Smooth muscle cell (in vitro differentiated cells): ENCODE results near the gene THAP8. TPM values are rescaled to one million over a fixed set of nuclear protein-coding genes. Genes with fewer than 3 reads are reported as not detected.
A peak's percentile ranks its signal among the peaks of the same experiment; 100 is the strongest.

Source experiments
- DNase-seq: peaks from one replicate; lab custom pipeline; 2025; ENCODE audit not compliant: unreplicated experiment; lab: John Stamatoyannopoulos, UW
- H2AFZ ChIP-seq: fragments of 200-600 bp; sonication (generic); 2 replicates; pipeline ENCODE4 v1.6.0; 2016; ENCODE audit warnings: antibody characterized with exemption, low read depth, mild to moderate bottlenecking
- H3F3A ChIP-seq: fragments of 200-600 bp; sonication (generic); 2 replicates; pipeline ENCODE4 v1.6.0; 2017; ENCODE audit warnings: antibody characterized with exemption, low read depth
- H3K27ac ChIP-seq: fragments of 200-600 bp; sonication (generic); 2 replicates; pipeline ENCODE4 v1.5.1; 2016; ENCODE audit warnings: low read depth, mild to moderate bottlenecking
- H3K27me3 ChIP-seq: fragments of 200-600 bp; sonication (generic); 2 replicates; pipeline ENCODE4 v1.6.1; 2016; ENCODE audit warnings: low read depth, mild to moderate bottlenecking
- H3K36me3 ChIP-seq: fragments of 200-600 bp; sonication (generic); 2 replicates; pipeline ENCODE4 v1.5.1; 2016; ENCODE audit warnings: low read depth
- H3K4me1 ChIP-seq: fragments of 200-600 bp; sonication (generic); 2 replicates; pipeline ENCODE4 v1.5.1; 2016; ENCODE audit warnings: low read depth
- H3K4me2 ChIP-seq: fragments of 200-600 bp; sonication (generic); 2 replicates; pipeline ENCODE4 v1.6.0; 2016; ENCODE audit warnings: mild to moderate bottlenecking
- H3K4me3 ChIP-seq: fragments of 200-600 bp; sonication (generic); 2 replicates; pipeline ENCODE4 v1.5.1; 2016; ENCODE audit warnings: mild to moderate bottlenecking
- H3K79me2 ChIP-seq: fragments of 200-600 bp; sonication (generic); 2 replicates; pipeline ENCODE4 v1.6.0; 2016; ENCODE audit warnings: low read depth, mild to moderate bottlenecking
- H3K9ac ChIP-seq: fragments of 200-600 bp; sonication (generic); 2 replicates; pipeline ENCODE4 v1.6.0; 2016; ENCODE audit warnings: low read depth
- H3K9me3 ChIP-seq: fragments of 200-600 bp; sonication (generic); replicated peaks from 2 replicates; pipeline ENCODE4 v1.5.1; 2016; ENCODE audit warnings: low read depth
- H4K20me1 ChIP-seq: fragments of 200-600 bp; sonication (generic); 2 replicates; pipeline ENCODE4 v1.6.0; 2016; ENCODE audit warnings: low read depth
- CTCF ChIP-seq: fragments of 200-600 bp; sonication (generic); IDR thresholded peaks from 2 replicates; pipeline ENCODE4 v1.5.1; 2017; ENCODE audit warnings: borderline replicate concordance, mild to moderate bottlenecking, antibody characterized with exemption; ENCODE audit not compliant: insufficient read depth, poor library complexity, severe bottlenecking
- WGBS: methylation state at CpG from one replicate; pipeline ENCODE4 v1.1.7; 2016; ENCODE audit warnings: low lambda C conversion rate; 5-methylcytosine and 5-hydroxymethylcytosine counted together
- polyA plus RNA-seq: library from polyadenylated mRNA; unstranded; fragments of >200 nt; fragmentation: Nextera tagmentation; extraction: Ambion mirVana; gene quantifications from 2 replicates; pipeline ENCODE4 v1.2.1, GENCODE V29; 2016
- total RNA-seq: library from RNA; depleted of rRNA; stranded (reverse); fragments of >200 nt; gene quantifications from 2 replicates; pipeline ENCODE4 v1.2.3, GENCODE V29; 2014

Gene THAP8
- total and polyA plus RNA-seq, 2 experiments from 2014 or later: 9.3 to 13.1 TPM

- Histone ChIP-seq H3K9me3 (no peaks in the 10 kb centered on the region), H2AFZ (no peak overlapping the region), H3K79me2 (peaks cover 16% of the 10 kb centered on the region), H3K27me3 (no peaks in the 10 kb centered on the region), H3K4me3 (no peak overlapping the region), H4K20me1 (no peaks in the 10 kb centered on the region), H3K36me3 (no peaks in the 10 kb centered on the region), H3K4me2 (no peak overlapping the region), H3K4me1 (peaks cover 8% of the 10 kb centered on the region), H3K9ac (no peak overlapping the region), H3F3A (peaks cover 3% of the 10 kb centered on the region), H3K27ac (no peak overlapping the region)
- 89% methylated on average over 12 of the region's 12 CpGs for whole genome bisulfite sequencing
- no peak for TF ChIP-seq CTCF
- DNase-seq: no peak
These were observed 4.5 kb upstream of the THAP8 start for GRCh38 chr19:36058481-36059179.

GRCh38 chr19:36054733-36055686, 925 bp upstream of the THAP8 start, which contains the start of gene WDR62:
Gene WDR62 (plus strand): TSS chr19:36054897. CDS start chr19:36054972, 75 bp downstream.
- Histone ChIP-seq H3K9me3 (no peaks in the 10 kb centered on the region), H3K79me2 (peaks cover 16% of the 10 kb centered on the region), H3K27me3 (no peaks in the 10 kb centered on the region), H3K4me1 (peaks cover 8% of the 10 kb centered on the region), H3K27ac (peak within 1 kb of the TSS; percentile 90), H2AFZ (peak within 1 kb of the TSS; percentile 94), H3K4me3 (peak within 1 kb of the TSS; percentile 84), H3F3A (peaks cover 6% of the 10 kb centered on the region), H3K4me2 (peak within 1 kb of the TSS; percentile 94), H3K36me3 (no peaks in the 10 kb centered on the region), H4K20me1 (no peaks in the 10 kb centered on the region), H3K9ac (peak within 1 kb of the TSS; percentile 83)
- peak; percentile 98 for DNase-seq
- no peak for TF ChIP-seq CTCF
- under 1% methylated on average over 58 of the region's 76 CpGs for WGBS

GRCh38 chr19:36051637-36052036, 2.4 kb downstream of the THAP8 start:
- Histone ChIP-seq H3K9me3 (no peaks in the 10 kb centered on the region), H3K27me3 (no peaks in the 10 kb centered on the region), H3K4me3 (no peak overlapping the region), H3K4me1 (peaks cover 8% of the 10 kb centered on the region), H3K9ac (no peak overlapping the region), H4K20me1 (no peaks in the 10 kb centered on the region), H3K36me3 (no peaks in the 10 kb centered on the region), H3F3A (peaks cover 6% of the 10 kb centered on the region), H3K27ac (no peak overlapping the region), H3K79me2 (peaks cover 9% of the 10 kb centered on the region), H2AFZ (no peak overlapping the region), H3K4me2 (no peak overlapping the region)
- no peak for DNase-seq
- no peak for TF ChIP-seq CTCF
- WGBS: 89% methylated on average over 4 of the region's 4 CpGs
